Left kidney (tissue), 2 donors: ENCODE measurements around the gene MSI2. TPM values are rescaled to one million over a fixed set of nuclear protein-coding genes. Genes with fewer than 3 reads are reported as not detected.

Experiments
- DNase-seq: peaks from one replicate; pipeline ENCODE4 v3.0.0-alpha.2; 2013
- polyA plus RNA-seq: library from polyadenylated mRNA; unstranded; fragments of 120-200 nt; gene quantifications from one replicate; pipeline ENCODE4 v1.2.1, GENCODE V29; 2013; ENCODE audit not compliant: insufficient read length

The MSI2 gene
- polyA plus RNA-seq, 1 donor = 106 TPM

GRCh38 chr17:57597531-57598453 is 341.5 kb downstream of the MSI2 start:
- peak; percentile 88 for DNase-seq

DNA sequence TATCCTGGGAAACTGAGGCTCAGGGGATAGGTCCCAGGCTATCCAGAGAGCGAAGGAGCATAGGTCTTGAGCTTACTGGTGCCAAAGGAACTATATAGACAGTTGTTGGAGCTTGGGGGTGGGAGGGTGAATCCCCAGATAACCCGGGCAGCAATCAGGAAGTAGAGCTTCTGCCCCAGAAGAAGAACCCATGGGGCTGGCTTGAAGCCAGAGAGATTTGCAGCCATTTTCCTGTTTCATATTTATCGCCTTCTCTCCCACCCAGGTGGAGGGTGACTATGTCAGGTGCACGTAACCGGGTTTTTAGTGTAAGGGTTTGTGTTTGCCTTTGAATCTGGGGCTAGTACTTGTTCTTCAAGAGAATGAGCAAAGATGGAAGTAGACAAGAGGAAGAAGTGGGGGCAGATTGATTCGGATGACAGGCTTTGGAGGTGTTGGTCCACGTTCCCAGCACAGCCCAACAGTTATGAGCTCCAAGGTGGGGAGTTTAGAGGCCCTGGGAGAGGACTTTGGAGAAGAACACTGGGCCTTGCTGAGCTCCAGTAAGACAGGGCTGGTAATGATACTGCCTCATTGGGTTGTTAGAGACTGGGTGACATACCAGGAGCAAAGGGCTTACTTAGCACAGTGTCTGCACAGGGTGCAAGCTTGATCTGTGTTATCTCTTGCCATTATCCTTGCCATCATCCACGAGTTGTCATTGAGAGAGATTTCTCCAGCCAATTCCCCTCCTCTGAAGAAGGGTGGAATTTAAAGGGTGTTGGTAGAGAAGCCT is 343.1 kb downstream of the MSI2 start:
- DNase-seq = no peak

DNA sequence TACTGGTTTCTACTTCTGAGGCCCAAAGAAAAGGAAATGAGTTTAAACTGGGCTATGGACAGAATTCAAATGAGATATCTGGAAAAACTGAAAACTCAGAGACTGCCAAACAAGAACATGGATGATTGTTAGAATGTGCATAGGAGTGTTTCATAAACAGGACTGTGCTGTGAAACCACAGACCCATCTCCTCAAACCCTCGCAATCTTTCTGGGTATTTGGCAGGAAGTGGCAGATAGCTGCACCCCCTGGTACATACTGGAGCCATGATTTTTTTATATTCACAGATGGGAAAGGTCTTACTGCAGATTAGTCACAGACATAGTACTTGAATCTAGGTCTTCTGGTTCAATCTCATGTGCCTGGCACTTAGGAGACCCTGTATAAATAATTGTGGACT is 343.8 kb downstream of the MSI2 start:
- DNase-seq = no peak

GRCh38 chr17:57601143-57601735 is 344.9 kb downstream of the MSI2 start:
- no peak for DNase-seq

DNA sequence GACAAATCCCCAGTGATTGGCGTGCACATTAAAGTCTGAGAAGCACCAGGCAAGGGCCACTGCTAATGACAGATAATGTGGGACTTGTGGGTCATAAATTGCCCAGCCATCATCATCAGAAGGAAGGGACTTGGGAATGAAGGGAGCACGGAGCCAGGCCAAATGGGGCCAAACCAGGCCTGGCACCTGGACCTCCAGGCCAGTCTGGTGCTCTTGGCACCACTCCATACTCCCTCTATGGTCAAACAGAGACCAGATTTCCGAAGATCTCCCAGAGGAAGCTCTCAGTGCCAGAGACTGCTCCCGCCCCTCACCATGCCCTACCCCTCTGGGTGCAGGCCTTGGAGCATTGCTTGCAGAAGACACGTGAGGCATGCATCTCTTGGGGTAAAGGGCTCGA is 346.6 kb downstream of the MSI2 start:
- no peak for DNase-seq

DNA sequence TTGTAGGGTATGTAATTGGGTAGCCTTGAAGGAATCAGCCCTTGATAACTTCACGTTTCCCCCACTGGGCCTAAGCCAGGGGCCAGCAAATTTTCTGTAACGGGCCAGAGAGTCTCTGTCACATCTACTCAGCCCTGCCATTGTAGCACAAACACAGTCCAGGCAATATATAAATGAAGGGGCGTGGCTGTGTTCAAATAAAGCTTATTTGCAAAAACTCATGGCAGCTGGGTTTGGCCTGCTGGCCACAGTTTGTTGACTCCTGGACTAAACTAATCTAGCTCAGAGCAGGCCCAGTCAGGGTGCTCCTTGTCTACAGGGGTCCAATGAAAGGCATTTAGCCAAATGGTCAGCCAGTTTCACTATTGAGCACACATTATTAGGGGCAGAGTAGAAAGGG is 347.2 kb downstream of the MSI2 start:
- no peak for DNase-seq

DNA sequence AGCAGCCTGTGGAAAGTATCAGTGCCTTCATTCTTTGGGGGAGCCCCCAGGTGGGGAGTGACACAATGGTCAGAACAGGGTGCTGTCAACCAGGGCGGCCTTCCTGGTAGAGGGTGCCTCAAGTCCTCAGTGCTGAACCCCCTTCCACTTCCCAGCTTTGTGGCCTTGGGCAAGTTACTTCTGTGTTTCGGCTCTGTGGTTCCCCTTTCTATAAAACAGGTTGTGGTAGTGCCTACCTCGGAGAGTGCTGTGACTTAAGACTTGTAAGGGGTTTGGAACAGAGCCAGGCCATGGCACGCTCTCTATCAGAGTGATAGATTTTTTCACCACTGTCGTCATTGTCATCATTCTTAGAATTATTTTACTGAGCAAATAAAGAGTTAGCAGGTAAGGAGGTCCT is 347.7 kb downstream of the MSI2 start:
- no peak for DNase-seq

GRCh38 chr17:57604771-57605674 is 348.7 kb downstream of the MSI2 start:
- DNase-seq = no peak

GRCh38 chr17:57605675-57606105 is 349.4 kb downstream of the MSI2 start:
- DNase-seq = no peak

GRCh38 chr17:57606111-57606875 is 350.0 kb downstream of the MSI2 start:
- no peak for DNase-seq

- DNase-seq = no peak
Measured at GRCh38 chr17:57607553-57608120, 351.3 kb downstream of the MSI2 start.

- no peak for DNase-seq
Measured at GRCh38 chr17:57608369-57609124, 352.2 kb downstream of the MSI2 start.

DNA sequence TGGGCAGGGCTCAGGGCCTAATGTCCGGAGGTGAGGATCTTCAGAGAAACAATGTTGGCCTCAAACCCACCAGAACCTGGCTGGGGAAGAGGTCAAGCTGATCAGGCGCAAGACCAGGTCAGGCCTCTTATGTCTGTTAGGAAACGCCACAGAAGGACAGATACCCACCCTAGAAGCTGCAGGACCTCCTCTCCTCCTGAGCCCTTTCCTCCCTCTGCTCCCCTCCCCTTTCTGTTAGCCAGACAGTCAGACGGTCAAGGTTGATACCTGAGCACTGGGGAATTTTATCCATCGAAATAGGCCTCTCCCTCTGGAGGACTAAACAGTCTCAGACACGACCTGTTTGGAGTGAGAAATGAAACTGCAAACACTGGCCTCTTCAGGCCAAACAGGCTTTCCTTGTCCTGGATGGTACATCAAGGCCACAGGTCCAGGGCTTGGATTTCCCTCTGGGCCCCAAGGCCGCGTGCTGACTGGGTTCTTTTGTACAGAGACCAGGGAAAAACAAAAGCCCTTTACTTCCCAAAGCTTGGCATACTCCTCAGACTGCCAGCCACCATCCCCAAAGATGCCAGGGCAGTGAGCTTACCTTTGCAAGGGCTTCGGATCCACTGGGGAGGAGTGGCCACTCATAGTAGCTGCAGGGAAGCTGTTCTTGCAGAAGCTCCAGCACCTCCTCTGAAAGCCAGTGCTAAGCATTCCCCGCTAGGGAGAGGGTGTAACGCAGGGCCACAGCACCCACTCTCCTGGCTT is 353.0 kb downstream of the MSI2 start:
- DNase-seq = no peak

- no peak for DNase-seq
Measured at GRCh38 chr17:57609878-57610270, 353.6 kb downstream of the MSI2 start.

DNA sequence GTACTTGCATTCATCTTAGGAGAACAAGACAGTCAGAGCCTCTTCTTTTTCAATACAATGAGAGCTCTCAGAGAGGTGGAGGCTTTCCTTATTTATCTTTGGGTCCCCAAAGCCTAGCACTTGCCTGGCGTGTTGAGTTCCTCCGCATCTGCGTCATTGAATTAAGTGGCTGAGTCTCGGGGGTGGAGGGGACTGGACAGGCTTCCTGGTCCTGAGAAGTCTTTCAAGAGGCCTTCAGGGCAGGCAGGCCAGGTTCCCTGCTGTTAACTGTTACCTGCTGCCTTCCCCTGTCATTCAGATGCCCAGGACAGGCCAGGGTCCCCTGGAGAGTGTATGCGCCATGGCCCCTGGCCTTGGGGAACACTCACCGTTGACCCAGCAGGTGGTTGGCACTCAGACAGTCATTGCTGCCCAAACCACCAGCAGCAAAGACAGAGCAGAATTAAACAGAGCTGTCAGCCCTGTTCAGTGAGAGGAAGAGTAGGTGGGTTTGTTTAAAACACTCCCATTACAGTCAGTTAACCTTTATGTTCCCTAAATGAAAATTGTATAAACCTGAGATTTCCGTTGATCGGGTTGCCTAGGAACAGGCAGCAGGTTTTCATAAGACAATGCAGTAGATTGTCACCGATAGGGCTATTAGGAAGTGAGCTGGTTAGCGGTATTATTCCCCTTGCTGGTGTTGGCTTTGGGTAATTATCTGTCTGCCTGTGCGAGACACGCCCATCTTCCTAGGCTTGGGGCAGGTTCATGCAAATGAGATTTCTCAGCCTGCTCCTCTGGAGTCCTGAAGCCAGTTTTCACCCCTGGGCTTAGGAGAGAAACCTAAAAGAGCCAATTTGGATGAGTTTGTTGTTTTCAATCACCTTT is 356.1 kb downstream of the MSI2 start:
- DNase-seq = no peak

- DNase-seq = no peak
Measured at GRCh38 chr17:57614742-57615141, 358.4 kb downstream of the MSI2 start.

DNA sequence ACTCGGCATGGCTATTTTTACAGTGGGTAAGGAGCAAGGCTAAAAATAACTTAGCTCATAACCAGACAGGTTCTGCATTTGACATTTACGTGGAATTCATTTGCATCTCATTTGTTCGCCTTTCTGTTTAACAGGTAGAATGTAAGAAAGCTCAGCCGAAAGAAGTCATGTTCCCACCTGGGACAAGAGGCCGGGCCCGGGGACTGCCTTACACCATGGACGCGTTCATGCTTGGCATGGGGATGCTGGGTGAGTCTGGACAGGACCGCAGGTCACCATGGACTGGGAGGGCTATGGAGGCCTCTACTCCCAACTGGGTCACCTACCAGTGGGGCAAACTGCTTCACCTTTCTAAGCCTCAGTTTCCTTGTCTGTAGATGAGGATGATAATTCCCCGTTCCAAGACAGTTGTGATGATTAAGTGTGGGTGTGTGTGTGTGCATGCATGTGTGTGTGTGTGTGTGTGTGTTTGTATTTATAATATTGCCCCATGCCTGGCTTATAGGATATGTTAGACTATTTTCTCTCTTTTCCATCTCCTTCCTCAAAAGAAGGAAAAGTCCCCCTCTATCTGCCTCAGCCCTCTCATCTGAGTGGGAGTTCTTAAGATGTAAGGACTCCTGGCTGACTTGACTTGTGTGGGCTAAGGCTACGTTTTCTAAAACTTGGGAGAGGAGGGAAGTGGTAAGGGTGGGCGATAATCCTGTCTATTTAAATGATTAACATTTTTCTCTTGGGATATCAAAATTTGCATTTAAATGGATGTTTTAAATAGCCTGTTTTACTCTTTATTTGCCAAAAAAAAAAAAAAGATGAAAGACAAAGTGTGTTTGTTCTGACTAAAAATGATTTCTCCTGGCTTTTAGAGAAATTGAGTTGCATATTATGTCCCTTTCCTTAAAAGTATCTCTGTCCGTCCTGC is 359.8 kb downstream of the MSI2 start:
- no peak for DNase-seq
